Gastroesophageal sphincter (tissue), 3 donors: ENCODE data around the gene TRMT2A.

Experiments
- CTCF ChIP-seq, 4 experiments: fragments of 200-600 bp in 2 of 4; fragments of 450-650 bp in 2 of 4; sonication (generic) in 1 of 4; IDR thresholded peaks; one replicate each; pipeline ENCODE4 v1.5.1; 2017 to 2019; ENCODE audit warnings: antibody characterized with exemption in 4 of 4, mild to moderate bottlenecking in 2 of 4, moderate library complexity in 2 of 4
- POLR2A ChIP-seq, 2 donors: fragments of 450-650 bp; IDR thresholded peaks; one replicate each; pipeline ENCODE4 v1.6.1; 2017; ENCODE audit warnings: antibody characterized with exemption in 2 of 2, mild to moderate bottlenecking in 2 of 2, moderate library complexity in 1 of 2

- TF ChIP-seq CTCF (IDR thresholded peaks at IDR 0.05) (no peak), POLR2A (IDR thresholded peaks at IDR 0.05) (no peak)
Observed at GRCh38 chr22:20111045-20111688, 5.9 kb downstream of the TRMT2A start.
